IPS-20b (cell line): ENCODE measurements around the gene PIP5KL1.
A peak's percentile ranks its signal among the peaks of the same experiment; 100 is the strongest.

Experiments
- H3K27ac ChIP-seq: one replicate; pipeline ENCODE4 v1.5.1; 2013; ENCODE audit warnings: low read length
- H3K27me3 ChIP-seq: 2 replicates; pipeline ENCODE4 v1.6.1; 2013; ENCODE audit warnings: mild to moderate bottlenecking, low read length, inconsistent platforms; ENCODE audit not compliant: insufficient read depth
- H3K36me3 ChIP-seq: 2 replicates; pipeline ENCODE4 v1.6.1; 2013; ENCODE audit warnings: low read depth, mild to moderate bottlenecking, inconsistent platforms, low read length, moderate library complexity; ENCODE audit not compliant: insufficient read depth
- H3K4me1 ChIP-seq: 2 replicates; pipeline ENCODE4 v1.6.1; 2013; ENCODE audit warnings: mild to moderate bottlenecking, control low read depth, inconsistent platforms, low read length, moderate library complexity; ENCODE audit not compliant: insufficient read depth
- H3K4me3 ChIP-seq: 2 replicates; pipeline ENCODE4 v1.5.1; 2013; ENCODE audit warnings: mild to moderate bottlenecking, low read length, inconsistent platforms
- H3K9ac ChIP-seq: 2 replicates; pipeline ENCODE4 v1.6.1; 2013; ENCODE audit warnings: low read depth, mild to moderate bottlenecking, inconsistent platforms, low read length, moderate library complexity
- H3K9me3 ChIP-seq: 2 replicates; pipeline ENCODE4 v1.6.1; 2013; ENCODE audit warnings: mild to moderate bottlenecking, low read depth, low read length, inconsistent platforms; ENCODE audit not compliant: insufficient read depth

The PIP5KL1 gene

DNA sequence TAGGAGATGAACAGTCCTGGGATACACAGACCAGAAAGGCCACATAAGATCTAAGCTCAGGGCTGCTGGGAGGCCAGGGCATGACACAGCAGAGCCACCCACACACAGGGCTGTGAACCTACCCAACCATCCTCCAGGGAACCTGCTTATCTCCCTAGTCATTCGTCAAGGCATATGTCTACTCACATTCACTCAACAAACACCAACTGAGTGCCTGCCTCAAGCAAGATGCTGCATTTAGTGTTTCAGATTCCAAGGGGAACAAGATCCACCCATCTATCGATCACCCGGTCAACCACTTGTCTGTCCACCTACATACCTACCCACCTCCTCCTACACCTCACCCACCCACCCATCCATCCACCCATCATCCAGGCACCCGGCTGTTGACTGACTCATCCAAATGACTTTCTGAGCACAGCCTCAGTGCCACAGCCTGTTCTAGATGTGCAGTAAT lies 5.2 kb upstream of the PIP5KL1 start:
- Histone ChIP-seq H3K4me1 (peaks cover 7% of the 10 kb centered on the region), H3K4me3 (no peak overlapping the region; the same call in 1 of the 2 replicates), H3K9me3 (no peaks in the 10 kb centered on the region), H3K27me3 (no peaks in the 10 kb centered on the region), H3K36me3 (peaks cover 15% of the 10 kb centered on the region; the same call in 1 of the 2 replicates), H3K27ac (no peak overlapping the region), H3K9ac (no peak overlapping the region)

GRCh38 chr9:127934986-127935385 lies 4.4 kb upstream of the PIP5KL1 start:
- Histone ChIP-seq H3K9ac (no peak overlapping the region), H3K27ac (no peak overlapping the region), H3K36me3 (peaks cover 7% of the 10 kb centered on the region; the same call in 1 of the 2 replicates), H3K4me1 (peaks cover 7% of the 10 kb centered on the region), H3K4me3 (no peak overlapping the region), H3K27me3 (peaks cover 1% of the 10 kb centered on the region), H3K9me3 (no peaks in the 10 kb centered on the region)

DNA sequence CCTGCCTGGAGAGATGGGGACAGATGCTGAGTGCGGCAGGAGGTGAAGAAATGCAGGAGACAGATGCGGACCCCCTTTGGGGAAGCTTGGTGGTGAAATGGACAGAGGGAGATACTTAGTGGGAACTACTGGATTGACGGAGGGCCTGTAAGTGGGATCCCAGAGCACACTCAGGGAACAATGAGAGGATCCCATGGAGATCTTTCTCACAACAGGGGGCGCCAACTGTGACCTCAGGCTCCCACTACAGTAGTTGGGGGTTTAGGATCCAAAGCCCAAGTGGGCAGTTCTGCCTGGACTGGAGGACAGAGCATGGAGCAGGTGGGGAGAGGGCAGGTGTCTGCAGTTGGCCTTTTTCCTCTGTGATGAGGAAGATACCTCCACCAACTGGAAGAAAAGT lies 3.7 kb upstream of the PIP5KL1 start:
- H3K4me1 ChIP-seq: peaks cover 7% of the 10 kb centered on the region
- no peak overlapping the region for H3K9ac ChIP-seq
- H3K27ac ChIP-seq: no peak overlapping the region
- H3K36me3 ChIP-seq: 0 out of 2 replicates have a peak, but pooled peaks cover 5% of the 10 kb centered on the region
- no peak overlapping the region for H3K4me3 ChIP-seq
- no peaks in the 10 kb centered on the region for H3K9me3 ChIP-seq
- peaks cover 9% of the 10 kb centered on the region for H3K27me3 ChIP-seq

GRCh38 chr9:127931092-127931881 lies 710 bp upstream of the PIP5KL1 start:
- Histone ChIP-seq H3K4me3 (peak overlapping the region; percentile 68), H3K27ac (no peak overlapping the region), H3K4me1 (no peaks in the 10 kb centered on the region; the same call in 1 of the 2 replicates), H3K9me3 (no peaks in the 10 kb centered on the region), H3K9ac (peak overlapping the region; percentile 37; the same call in 1 of the 2 replicates), H3K27me3 (peaks cover 35% of the 10 kb centered on the region), H3K36me3 (0 out of 2 replicates have a peak, but pooled peaks cover 5% of the 10 kb centered on the region)

DNA sequence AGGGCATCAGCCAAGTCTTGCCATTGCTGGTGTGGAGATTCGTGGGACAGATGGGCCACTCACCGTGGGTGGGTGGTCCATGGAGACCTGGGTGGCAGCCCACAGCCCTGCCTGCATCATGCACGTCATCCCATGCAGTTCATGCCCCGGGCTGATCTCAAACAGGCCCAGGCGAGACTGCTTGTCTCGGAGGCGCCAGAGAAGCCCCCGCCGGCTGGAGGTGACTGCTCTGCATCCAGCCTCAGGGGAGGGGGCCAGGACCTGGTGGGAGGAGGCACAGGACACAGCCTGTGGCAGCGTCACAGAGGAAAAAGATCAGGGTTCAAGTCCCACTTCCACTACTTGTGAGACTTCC lies 975 bp downstream of the PIP5KL1 start:
- H3K9ac ChIP-seq: no peak overlapping the region; the same call in 1 of the 2 replicates

DNA sequence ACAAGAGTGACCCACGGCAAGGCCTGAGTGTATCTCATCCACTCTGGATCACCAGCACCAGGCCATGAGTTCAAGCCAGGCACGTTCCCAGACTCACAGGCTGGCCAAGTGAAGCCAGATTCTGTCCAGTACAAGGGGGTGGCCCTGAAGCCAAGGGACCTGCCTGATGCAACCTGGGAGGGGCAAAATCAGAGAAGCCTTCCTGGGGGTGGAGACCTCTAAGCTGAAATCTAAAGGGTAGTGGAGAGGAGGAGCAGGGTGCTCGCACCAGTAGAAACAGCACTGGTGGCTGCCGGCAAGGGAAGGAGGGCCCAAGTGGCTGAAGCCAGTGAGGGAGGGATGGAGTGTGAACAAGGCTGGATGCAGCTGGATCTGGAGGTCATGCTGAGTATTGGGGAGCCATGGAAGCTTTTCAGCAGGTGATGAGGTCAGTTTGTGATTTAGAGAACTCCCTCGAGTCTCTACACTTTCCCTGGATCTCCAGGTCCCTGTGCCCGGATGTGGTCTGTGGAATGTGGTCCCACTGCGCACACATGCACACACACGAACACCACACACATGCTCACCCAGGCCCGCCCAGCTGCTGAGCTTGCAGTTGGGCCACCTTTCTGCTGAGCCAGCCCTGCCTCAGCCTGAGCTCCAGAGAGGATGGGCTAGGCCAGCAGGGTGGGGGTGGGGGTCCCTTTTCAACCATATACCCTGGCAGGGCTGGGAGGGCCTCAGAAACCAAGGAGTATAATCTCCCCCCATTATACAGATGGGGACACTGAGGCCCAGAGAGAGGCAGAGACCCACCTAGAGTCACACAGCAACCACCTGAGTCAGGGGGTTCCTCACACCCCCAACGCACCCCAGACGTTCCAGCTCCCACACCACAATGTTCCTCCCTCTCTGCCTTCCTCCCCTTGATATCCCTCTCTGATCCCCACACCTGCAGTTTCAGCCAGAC lies 1.6 kb downstream of the PIP5KL1 start:
- Histone ChIP-seq H3K4me3 (peak overlapping the region; percentile 62; the same call in 1 of the 2 replicates), H3K9me3 (no peaks in the 10 kb centered on the region), H3K27ac (no peak overlapping the region), H3K27me3 (peaks cover 48% of the 10 kb centered on the region), H3K9ac (no peak overlapping the region), H3K36me3 (no peaks in the 10 kb centered on the region), H3K4me1 (no peaks in the 10 kb centered on the region; the same call in 1 of the 2 replicates)

More for the DNA sequence above, 975 bp downstream of the PIP5KL1 start:
- H3K4me3 ChIP-seq: peak overlapping the region; percentile 68; the same call in 1 of the 2 replicates
- peaks cover 48% of the 10 kb centered on the region for H3K27me3 ChIP-seq
- H3K36me3 ChIP-seq: no peaks in the 10 kb centered on the region
- no peak overlapping the region for H3K27ac ChIP-seq
- no peaks in the 10 kb centered on the region; the same call in 1 of the 2 replicates for H3K4me1 ChIP-seq
- no peaks in the 10 kb centered on the region for H3K9me3 ChIP-seq

GRCh38 chr9:127927988-127928675 lies 2.4 kb downstream of the PIP5KL1 start:
- no peaks in the 10 kb centered on the region for H3K36me3 ChIP-seq
- no peak overlapping the region for H3K9ac ChIP-seq
- H3K27ac ChIP-seq: no peak overlapping the region
- no peaks in the 10 kb centered on the region for H3K9me3 ChIP-seq
- H3K27me3 ChIP-seq: peaks cover 48% of the 10 kb centered on the region
- H3K4me3 ChIP-seq: peak overlapping the region; percentile 62
- H3K4me1 ChIP-seq: no peaks in the 10 kb centered on the region; the same call in 1 of the 2 replicates

DNA sequence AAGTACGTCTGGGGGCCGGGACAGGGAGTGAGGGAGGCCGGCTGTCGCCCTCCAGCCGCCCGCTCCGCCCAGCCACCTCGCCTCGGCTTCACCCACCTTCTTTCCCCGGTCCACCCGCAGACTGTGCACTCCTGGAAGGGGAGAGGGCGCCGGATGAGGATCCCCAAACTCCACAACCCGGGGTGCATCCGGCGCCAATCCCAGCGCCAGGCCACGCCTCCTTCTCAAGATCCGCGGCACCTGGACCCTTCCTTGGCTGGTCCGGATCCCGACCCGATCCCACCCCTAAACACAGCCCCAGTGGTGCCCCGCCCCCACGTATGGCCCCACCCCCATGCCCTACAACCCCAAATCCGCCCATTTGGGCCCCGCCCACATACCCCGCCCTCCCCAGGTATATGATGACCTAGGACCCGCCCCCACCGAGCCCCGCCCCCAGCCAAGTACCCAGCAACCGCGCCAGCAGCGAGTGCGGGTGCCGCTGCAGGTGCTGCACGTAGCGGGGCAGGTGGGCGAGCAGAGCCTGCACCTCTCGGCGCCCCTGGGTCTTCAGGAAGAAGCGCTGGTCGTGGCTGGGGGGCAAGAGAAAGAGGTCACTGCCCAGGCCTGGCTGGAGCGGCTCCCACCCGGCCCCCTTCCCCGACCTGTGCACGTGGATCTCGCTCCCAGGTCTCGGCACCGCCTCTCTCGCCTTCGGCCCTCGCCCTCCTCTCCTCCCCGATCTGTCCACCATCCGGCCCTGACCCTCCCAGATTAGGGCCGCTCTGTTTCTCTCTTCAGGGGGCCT lies 3.2 kb downstream of the PIP5KL1 start:
- no peaks in the 10 kb centered on the region for H3K9me3 ChIP-seq
- H3K27ac ChIP-seq: no peak overlapping the region
- H3K4me3 ChIP-seq: peak overlapping the region; percentile 83
- peaks cover 48% of the 10 kb centered on the region for H3K27me3 ChIP-seq
- no peaks in the 10 kb centered on the region for H3K36me3 ChIP-seq
- peak overlapping the region; percentile 63; the same call in 1 of the 2 replicates for H3K9ac ChIP-seq
- H3K4me1 ChIP-seq: no peaks in the 10 kb centered on the region; the same call in 1 of the 2 replicates

DNA sequence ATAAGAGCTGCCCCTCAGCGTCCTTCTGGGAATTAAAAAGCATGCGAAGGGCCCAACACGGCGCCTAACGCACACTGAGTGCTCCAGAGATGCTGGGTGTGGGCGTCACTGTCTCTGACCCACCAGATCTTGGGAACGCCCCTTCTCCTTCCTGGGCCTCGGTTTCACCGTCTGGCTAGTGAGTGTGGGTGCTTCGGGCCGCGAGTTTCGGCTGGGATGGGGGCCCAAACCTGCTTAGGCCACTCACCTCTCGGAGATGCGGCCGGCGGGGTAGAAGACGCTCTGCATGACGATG lies 3.7 kb downstream of the PIP5KL1 start:
- Histone ChIP-seq H3K9ac (peak overlapping the region; percentile 63; the same call in 1 of the 2 replicates), H3K36me3 (no peaks in the 10 kb centered on the region), H3K4me3 (peak overlapping the region; percentile 83), H3K27me3 (peaks cover 52% of the 10 kb centered on the region), H3K9me3 (no peaks in the 10 kb centered on the region), H3K4me1 (no peaks in the 10 kb centered on the region; the same call in 1 of the 2 replicates), H3K27ac (no peak overlapping the region)

DNA sequence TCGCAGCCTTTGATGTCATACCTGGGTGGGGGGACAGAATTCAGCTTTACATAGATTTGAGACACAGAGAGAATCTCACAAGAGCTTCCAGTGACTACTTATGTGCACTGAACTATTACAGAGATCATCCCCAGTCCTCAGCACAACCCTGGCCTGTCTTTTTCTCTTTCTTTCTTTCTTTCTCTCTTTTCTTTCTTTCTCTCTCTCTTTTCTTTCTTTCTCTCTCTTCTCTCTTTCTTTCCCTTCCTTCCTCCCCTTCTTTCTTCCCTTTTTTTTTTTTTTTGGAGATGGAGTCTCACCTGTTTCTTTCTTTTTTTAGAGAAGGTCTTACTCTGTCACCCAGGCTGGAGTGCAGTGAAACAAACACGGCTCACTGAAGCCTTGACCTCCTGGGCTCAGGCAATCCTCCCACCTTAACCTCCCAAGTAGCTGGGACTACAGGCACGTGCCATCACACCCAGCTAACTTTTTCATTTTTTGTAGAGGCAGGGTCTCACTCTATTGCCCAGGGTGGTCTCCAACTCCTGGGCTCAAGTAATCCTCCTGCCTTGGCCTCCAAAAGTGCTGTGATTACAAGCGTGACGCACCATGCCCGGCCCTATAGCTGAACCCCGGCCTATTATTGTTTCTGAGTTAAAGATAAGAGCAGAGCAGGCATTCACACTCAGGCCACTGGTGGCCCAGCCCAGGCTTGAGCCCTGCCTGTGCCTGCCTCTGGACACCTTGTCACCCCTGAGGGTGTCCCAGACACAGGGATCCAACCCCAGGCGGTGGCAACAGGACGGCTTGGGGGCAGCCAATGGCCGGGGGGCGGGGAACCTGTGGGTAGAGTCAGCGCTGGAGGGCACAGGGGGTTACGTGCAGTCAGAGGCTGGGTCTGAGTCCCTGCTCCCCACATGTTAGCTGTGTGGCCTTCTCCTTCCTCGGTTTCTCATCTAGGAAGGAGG lies 4.3 kb downstream of the PIP5KL1 start:
- no peaks in the 10 kb centered on the region for H3K9me3 ChIP-seq
- no peaks in the 10 kb centered on the region; the same call in 1 of the 2 replicates for H3K4me1 ChIP-seq
- peak overlapping the region; percentile 63; the same call in 1 of the 2 replicates for H3K9ac ChIP-seq
- no peak overlapping the region for H3K27ac ChIP-seq
- H3K36me3 ChIP-seq: no peaks in the 10 kb centered on the region
- H3K27me3 ChIP-seq: peaks cover 57% of the 10 kb centered on the region
- peak overlapping the region; percentile 83 for H3K4me3 ChIP-seq
